Motor neuron (in vitro differentiated cells): ENCODE measurements around the gene CRTC1. TPM values are rescaled to one million over a fixed set of nuclear protein-coding genes. Genes with fewer than 3 reads are reported as not detected.

ENCODE experiments used
- ATAC-seq, 8 experiments: fragments of 200-7000 bp; cut with Tn5 transposase; replicated peaks in 6 of 8; 2 replicates each; pipeline ENCODE4 v1.8.0; 2021; ENCODE audit warnings: mild to moderate bottlenecking in 8 of 8, moderate library complexity in 8 of 8
- H3K27ac ChIP-seq, 2 donors: fragments of 250-450 bp; sonication (Bioruptor Pico); 2 replicates each; pipeline ENCODE4 v1.9.0; 2021; ENCODE audit warnings: antibody characterized with exemption in 2 of 2, mild to moderate bottlenecking in 2 of 2, moderate library complexity in 1 of 2
- H3K4me1 ChIP-seq, 2 donors: fragments of 250-450 bp; sonication (Bioruptor Pico); replicated peaks in 1 of 2; 2 replicates each; pipeline ENCODE4 v1.6.1; 2021; ENCODE audit warnings: antibody characterized with exemption in 2 of 2, mild to moderate bottlenecking in 2 of 2, moderate library complexity in 1 of 2
- H3K4me3 ChIP-seq, 5 donors: fragments of 250-450 bp; sonication (Bioruptor Pico); 2 replicates each; pipeline ENCODE4 v1.9.0; 2021; ENCODE audit warnings: antibody characterized with exemption in 5 of 5, mild to moderate bottlenecking in 5 of 5, moderate library complexity in 4 of 5
- WGBS, 10 experiments: fragments of 450-650 bp; shearing (Covaris generic); methylation state at CpG; one replicate each; pipeline ENCODE4 v1.0.0; 2022; 5-methylcytosine and 5-hydroxymethylcytosine counted together
- in situ Hi-C, 9 experiments: fragments of 400-800 bp; cut with MboI; loops; one replicate each; pipeline ENCODE4 v1.15.0; 2021; ENCODE audit warnings: low sequenced_read_pairs in 9 of 9, low pct_unique_long_range_greater_than_20kb in 2 of 9; ENCODE audit not compliant: unreplicated experiment in 9 of 9
- total RNA-seq, 8 experiments: library from RNA; unstranded; fragments of 300-600 nt; gene quantifications; 2 replicates each; pipeline versions ENCODE4 v1.2.3 to v1.2.4, GENCODE V29; 2022

CRTC1 gene
- total RNA-seq, 8 experiments from 2014 or later = 2.0 to 8.8 (median 8.0) TPM

DNA sequence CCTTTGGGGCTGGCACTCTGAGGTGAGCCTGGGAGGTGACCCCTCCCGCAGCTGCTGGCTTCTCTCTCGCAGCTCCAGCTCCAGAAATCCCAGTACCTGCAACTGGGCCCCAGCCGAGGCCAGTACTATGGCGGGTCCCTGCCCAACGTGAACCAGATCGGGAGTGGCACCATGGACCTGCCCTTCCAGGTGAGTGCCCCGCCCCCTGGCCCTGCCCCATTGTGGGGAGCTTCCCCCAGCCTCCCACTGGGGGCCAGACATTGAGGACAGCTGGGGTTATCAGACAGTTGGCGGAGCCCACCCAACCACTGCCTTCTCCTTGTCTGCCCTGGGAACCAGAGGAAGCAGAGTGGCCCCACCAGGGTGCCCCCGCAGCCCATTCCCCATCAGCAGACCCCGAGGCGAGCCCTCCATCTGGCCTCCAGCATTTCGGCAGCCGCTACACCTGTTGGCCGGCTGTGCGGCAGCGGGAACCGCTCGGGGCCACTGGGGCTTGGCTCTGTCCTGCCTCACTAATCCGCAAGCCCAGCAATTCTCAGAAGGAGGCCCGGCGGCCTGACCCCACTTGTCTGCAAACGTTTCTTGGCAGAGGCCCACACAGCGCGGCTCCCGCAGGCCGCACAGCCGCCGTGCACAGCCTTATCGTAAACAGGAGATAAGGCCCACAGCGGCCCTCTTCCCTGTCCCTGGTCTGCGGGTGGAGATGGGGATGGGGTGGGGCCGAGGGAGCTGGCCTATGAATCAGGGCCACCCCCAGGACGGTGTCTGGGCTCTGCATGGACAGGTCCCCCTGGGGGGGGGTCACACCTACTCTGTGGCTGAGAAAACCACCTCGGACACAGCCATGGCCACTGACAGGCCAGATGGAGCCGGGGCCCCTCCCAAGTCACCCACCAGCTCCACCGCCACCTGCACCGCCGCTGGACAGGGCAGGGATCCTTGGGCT lies 59.6 kb downstream of the CRTC1 start:
- in situ Hi-C loops = no loop called here
- peak in 5 of 8 experiments; percentile 18 to 46 (median 40) for ATAC-seq
- no peak overlapping the region for H3K4me3 ChIP-seq
- peaks cover 8 to 20% of the 10 kb centered on the region in 2 donors for H3K4me1 ChIP-seq
- H3K27ac ChIP-seq = no peak overlapping the region
- WGBS, 10 experiments = 75 to 100% (median 84%) methylated on average over 3 to 11 of the region's 38 CpGs; no CpG with 5 or more reads in 7 of the 10 experiments

DNA sequence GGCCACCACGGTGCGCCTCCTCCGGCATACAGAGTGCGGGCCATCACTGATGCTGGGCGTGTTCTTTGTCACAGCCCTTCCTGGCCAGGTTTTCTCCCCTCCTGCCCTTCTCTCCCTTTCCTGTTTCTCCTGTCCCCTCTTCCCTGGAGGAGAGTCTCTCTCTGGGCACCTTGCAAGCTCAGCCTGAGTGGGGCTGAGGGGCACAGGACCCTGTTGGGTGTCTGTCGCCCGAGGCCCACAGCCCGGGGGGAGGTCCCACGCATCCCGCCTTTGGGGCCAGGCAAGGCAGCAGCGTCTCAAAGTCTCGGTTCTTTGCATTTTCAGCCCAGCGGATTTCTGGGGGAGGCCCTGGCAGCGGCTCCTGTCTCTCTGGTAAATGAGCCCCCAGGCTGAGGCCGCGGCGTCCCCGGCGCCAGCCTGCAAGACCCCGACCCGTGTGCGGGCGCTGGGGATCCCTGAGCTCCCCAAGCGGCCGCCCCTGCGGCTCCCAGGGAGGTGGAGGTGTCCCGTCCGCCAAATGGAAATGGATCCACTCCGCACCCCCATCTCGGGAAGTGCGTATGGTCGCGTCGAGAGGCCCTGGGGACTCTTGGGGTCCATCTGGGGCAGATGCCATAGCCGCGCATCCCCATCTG lies 60.4 kb downstream of the CRTC1 start:
- H3K4me1 ChIP-seq = peaks cover 8 to 20% of the 10 kb centered on the region in 2 donors
- in situ Hi-C loops = no loop called here
- WGBS, 10 experiments = 76% methylated on average over 4 of the region's 36 CpGs; no CpG with 5 or more reads in 9 of the 10 experiments
- ATAC-seq = no peak
- no peak overlapping the region for H3K27ac ChIP-seq
- no peak overlapping the region for H3K4me3 ChIP-seq

DNA sequence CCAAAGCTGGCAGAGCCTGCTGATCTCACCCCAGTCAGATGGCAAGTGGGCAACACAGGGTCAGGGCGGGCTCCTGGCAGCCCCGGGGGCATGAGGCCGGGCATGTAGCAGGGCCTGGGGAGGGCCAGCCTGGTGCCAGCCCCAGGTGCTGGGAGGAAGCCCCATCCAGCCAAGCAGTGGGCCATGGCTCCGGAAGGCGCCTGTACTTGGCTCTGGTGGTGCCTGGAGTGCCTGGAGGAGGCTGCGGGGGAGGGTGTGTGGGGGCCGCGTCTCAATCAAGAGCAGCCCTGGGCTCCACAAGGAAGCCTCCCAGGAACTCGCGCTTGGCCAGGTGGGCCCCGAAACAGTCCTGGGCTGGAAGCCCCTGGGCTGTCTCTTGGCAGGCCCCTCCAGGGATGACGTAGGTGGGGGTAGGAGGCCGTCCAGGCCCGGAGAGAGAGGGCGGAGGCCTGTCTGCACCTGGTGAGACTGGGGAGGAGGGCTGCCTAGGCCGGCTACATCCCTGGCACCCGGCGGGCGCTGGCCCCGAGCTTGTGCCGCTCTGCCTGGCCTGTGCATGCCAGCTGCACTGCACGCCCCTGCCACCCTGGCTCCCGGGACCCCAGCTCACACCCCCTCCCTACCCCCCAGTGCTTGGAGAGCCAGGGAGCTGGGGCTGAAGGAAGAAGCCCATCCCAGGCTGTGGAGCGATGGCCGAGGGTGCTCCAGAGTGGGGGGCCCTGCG lies 61.7 kb downstream of the CRTC1 start:
- Histone ChIP-seq H3K4me1 (peaks cover 8 to 22% of the 10 kb centered on the region in 2 donors), H3K4me3 (no peak overlapping the region), H3K27ac (no peak overlapping the region)
- in situ Hi-C loops = no loop called here
- ATAC-seq = no peak
- 100% methylated on average over 1 of the region's 26 CpGs; no CpG with 5 or more reads in 9 of the 10 experiments for WGBS, 10 experiments

DNA sequence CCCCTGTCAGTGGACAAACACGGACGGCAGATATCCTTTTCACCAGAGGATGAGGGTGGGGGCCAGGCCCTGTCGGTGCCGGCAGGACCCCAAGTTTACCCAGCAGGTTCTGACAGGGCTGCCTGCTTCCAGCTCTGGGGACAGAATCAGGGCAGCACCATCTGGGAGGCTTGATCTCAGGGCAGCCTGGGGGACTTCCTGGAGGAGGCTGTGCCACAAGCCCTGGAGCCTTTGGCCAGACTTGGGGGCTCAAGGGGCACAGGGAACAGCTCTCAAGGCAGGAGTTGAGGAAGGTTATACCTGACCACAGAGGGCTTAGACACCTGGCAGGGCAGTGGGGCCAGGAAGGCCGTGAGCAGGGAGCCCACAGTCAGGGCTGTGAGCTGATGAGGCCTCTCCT lies 62.5 kb downstream of the CRTC1 start:
- no peak for ATAC-seq
- WGBS, 10 experiments = no CpG with 5 or more reads among the region's 5 CpGs
- Histone ChIP-seq H3K4me1 (peaks cover 8 to 22% of the 10 kb centered on the region in 2 donors), H3K4me3 (no peak overlapping the region), H3K27ac (no peak overlapping the region)
- in situ Hi-C loops = no loop called here

DNA sequence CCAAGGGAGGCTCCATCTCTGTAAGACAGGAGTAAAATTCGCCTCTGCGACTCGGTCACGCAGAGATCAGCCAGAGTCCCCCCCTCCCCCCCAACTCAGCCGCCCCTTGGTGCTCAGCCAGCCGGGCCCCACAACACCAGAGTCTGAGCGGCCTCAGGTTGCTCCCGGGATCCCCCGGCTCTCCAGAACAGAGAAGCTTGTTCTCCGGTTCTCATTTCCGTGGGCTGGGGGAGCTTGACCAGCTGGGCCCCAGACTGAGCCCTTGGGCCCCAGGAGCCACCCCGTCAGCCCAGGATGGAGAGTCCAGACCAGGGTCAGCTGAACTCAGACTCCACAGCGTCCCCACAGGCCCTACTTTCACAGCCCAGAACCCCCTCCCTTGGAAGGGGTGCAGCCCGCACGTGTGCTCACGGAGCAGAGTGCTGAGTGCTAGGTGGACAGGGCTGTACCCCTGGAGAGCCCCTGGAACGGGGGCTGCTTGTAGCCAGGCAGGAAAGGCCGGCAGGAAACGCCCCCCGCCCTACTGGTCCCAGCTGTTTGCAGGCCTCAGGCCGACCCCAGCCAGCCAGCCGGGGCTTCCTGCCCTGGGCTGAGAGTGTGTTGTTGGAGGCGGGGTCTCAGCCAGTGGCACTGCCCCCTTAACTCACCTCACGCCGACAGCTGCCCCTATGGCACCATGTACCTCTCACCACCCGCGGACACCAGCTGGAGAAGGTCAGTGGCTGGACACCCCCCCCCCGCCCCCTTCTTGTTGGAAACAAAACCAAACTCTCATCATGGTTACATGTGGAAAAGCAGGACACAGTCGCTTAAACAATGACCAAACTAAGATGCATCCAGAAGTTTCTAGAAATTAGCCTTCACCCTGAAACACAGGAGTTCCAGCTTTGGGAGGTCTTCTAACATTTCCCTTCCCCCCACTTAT lies 63.2 kb downstream of the CRTC1 start:
- H3K4me3 ChIP-seq = no peak overlapping the region
- in situ Hi-C loops = no loop called here
- WGBS, 10 experiments = 45 to 100% (median 80%) methylated on average over 1 to 3 of the region's 29 CpGs; no CpG with 5 or more reads in 3 of the 10 experiments
- peak in 2 of 8 experiments; percentile 17 to 18 for ATAC-seq
- H3K27ac ChIP-seq = no peak overlapping the region
- peaks cover 6 to 14% of the 10 kb centered on the region in 2 donors for H3K4me1 ChIP-seq

DNA sequence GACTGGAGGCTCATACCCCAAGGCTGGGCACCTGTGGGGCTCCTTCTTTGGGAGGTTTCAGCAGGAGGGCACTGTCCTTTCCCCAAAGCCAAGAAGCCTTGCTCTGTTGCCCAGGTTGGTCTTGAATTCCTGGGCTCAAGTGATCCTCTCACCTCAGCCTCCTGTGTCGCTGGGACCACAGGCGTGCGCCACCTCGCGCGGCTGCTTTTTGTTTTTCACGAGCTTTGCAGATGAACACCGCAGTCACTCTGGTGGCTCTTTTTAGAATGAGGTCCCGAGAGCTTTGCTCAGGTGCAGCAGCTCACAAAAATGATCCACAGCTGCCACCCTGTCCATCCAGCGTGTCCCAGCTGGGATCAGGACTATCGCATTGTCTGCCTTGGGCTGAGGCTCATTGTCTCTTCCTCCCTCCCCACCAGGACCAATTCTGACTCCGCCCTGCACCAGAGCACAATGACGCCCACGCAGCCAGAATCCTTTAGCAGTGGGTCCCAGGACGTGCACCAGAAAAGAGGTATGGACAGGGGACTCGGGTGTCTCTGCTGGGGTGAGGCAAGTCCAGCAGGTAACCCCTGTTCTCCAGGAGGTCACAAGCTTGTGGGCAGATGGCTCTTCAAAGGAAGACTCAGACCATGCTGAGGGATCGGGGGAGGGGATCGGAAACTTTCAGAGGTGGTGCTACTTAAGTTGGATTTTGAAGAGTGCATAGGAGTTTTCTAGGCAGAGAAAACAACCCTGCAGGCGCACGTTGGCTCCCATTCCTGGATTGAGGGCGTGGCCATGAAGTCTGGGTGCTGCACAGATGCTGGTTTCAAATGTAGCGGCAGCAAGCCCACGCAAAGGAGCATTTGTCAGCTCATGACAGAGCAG lies 66.1 kb downstream of the CRTC1 start:
- peaks cover 0 to 7% of the 10 kb centered on the region in 2 donors for H3K4me1 ChIP-seq
- WGBS, 10 experiments = 50 to 89% (median 68%) methylated on average over 2 to 8 of the region's 23 CpGs; no CpG with 5 or more reads in 2 of the 10 experiments
- in situ Hi-C loops = no loop called here
- peak in 1 of 8 experiments; percentile 20 for ATAC-seq
- H3K4me3 ChIP-seq = no peak overlapping the region
- no peak overlapping the region for H3K27ac ChIP-seq

DNA sequence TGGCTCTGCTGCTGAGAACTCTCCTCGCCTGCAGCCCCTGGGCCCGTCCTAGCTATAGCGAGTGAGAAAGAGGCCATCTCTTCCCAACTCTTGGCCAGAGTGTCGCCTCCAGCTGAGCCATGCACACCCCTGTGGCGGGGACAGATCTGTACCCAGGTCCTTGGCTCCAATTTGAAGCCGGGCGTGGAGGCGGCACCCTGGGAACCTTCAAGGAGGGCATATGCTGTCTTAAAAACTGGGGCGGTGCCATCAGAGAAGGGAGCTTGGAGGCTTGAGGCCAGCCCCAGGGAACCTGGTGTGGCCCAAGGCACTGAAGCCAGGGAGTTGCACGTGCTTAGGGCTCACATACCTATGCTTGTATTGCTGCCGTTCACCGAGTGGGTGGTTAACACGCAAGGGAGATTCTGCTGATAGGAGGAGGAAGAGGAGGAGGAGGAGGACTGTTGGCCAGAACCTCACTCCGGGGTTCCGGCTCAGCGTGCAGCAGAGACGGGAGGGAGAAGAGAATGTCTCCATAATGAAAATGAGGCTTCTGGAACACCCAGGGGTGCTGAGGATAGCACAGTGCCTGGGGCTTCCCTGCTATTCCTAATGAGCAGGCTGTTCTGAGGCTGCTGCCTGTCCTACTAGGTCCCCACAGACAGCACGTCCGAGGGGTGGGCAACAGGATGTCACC lies 67.0 kb downstream of the CRTC1 start:
- Histone ChIP-seq H3K27ac (no peak overlapping the region), H3K4me1 (peaks cover 0 to 7% of the 10 kb centered on the region in 2 donors), H3K4me3 (no peak overlapping the region)
- no peak for ATAC-seq
- WGBS, 10 experiments = 80 to 100% (median 92%) methylated on average over 1 to 8 of the region's 19 CpGs; no CpG with 5 or more reads in 3 of the 10 experiments
- in situ Hi-C loops = no loop called here

DNA sequence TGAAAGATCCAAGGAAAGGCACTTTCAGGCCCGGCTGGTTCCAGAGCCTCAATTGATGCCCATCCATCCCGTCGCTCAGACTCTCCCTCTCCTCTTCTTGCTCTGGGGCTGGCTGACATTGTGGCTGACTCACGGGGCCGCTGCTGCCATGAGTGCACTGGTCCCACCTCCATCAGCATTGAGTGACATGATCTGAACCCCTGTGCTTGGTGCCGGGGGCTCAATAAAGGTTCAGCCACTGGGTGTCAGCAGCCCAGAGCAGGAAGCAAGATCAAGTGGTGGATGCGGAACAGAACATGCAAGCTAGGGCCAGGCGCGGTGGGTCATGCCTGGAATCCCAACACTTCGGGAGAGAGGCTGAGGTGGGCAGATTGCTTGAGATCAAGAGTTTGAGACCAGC lies 68.1 kb downstream of the CRTC1 start:
- in situ Hi-C loops = no loop called here
- Histone ChIP-seq H3K4me3 (no peak overlapping the region), H3K4me1 (peaks cover 0 to 6% of the 10 kb centered on the region in 2 donors), H3K27ac (no peak overlapping the region)
- 33 to 100% (median 90%) methylated on average over 1 to 6 of the region's 10 CpGs; no CpG with 5 or more reads in 2 of the 10 experiments for WGBS, 10 experiments
- ATAC-seq = no peak

DNA sequence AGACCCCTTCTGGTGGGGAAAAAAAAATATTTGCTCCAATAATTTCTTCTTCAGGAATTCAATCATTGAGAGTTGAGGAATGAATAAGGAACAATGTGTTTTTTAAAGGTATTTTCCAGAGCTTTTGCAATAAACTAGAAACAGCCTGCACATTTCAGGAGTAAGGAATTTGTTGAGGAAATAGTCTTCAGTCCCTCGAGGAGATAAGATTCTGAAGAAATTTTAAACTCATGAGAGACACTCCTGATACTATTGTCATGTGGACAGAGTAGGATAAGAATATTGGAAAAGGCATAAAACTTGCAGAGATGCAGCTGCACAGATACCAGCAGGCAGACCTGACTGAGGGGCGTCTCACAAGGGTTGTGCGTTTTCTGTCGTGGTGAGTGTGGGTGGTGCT lies 71.0 kb downstream of the CRTC1 start:
- H3K4me1 ChIP-seq = peaks cover 0 to 2% of the 10 kb centered on the region in 2 donors

DNA sequence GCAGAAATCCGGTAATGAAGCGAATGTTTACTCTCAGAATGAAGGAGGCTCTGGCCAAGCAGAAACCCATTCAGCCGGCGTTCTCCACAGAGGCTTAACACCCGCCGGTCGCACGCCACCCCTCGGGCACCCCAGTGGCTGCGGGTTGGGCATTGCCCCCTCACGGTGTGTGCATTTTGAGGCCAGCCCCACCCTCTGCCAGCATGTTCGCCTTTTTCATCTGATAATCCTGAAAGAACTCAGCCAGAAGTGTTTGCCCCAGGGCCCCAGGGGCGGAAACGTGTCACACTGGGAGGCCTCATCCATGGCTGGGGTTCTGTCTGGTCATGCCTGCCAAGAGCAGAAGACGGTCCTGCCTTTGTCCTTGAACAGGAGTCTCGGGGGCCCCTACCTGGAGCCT lies 73.4 kb downstream of the CRTC1 start:
- no peak overlapping the region for H3K27ac ChIP-seq
- in situ Hi-C loops = no loop called here
- WGBS, 10 experiments = 60 to 93% (median 88%) methylated on average over 2 to 7 of the region's 16 CpGs; no CpG with 5 or more reads in 6 of the 10 experiments
- no peak overlapping the region for H3K4me3 ChIP-seq
- H3K4me1 ChIP-seq = peaks cover 0 to 2% of the 10 kb centered on the region in 2 donors
- peak in 6 of 8 experiments; percentile 13 to 70 (median 48) for ATAC-seq

More for the DNA sequence above, 71.0 kb downstream of the CRTC1 start:
- 73 to 98% (median 86%) methylated on average over 3 to 4 of the region's 4 CpGs; no CpG with 5 or more reads in 2 of the 10 experiments for WGBS, 10 experiments
- Histone ChIP-seq H3K4me3 (no peak overlapping the region), H3K27ac (no peak overlapping the region)
- in situ Hi-C loops = no loop called here
- no peak for ATAC-seq
